Thoracic aorta (tissue), 2 donors: ENCODE results near the gene GCK. TPM values are rescaled to one million over a fixed set of nuclear protein-coding genes. Genes with fewer than 3 reads are reported as not detected.

Source experiments
- ATAC-seq: fragments of 150-250 bp; one replicate; pipeline ENCODE4 v1.8.0; 2017; ENCODE audit warnings: low read depth; ENCODE audit not compliant: insufficient number of reproducible peaks, low FRiP score
- DNase-seq: peaks from one replicate; pipeline ENCODE4 v3.0.0-alpha.2; 2020; ENCODE audit warnings: low spot score
- H3K27ac ChIP-seq, 2 donors: fragments of 200-600 bp; sonication (generic); 1 replicate in 1 of 2; 2 replicates in 1 of 2; pipeline ENCODE4 v1.5.1; 2016; ENCODE audit warnings: mild to moderate bottlenecking in 2 of 2, moderate library complexity in 2 of 2
- H3K27me3 ChIP-seq: fragments of 200-600 bp; sonication (generic); replicated peaks from 2 replicates; pipeline ENCODE4 v1.6.0; 2016; ENCODE audit warnings: mild to moderate bottlenecking; ENCODE audit not compliant: insufficient read depth
- H3K36me3 ChIP-seq: fragments of 200-600 bp; sonication (generic); one replicate; pipeline ENCODE4 v1.5.1; 2016
- H3K4me1 ChIP-seq, 2 donors: fragments of 200-600 bp; sonication (generic); 1 replicate in 1 of 2; 2 replicates in 1 of 2; pipeline versions ENCODE4 v1.5.1 to v1.6.0; 2016; ENCODE audit warnings: low read depth in 2 of 2, mild to moderate bottlenecking in 1 of 2; ENCODE audit not compliant: control insufficient read depth in 1 of 2
- H3K4me3 ChIP-seq: fragments of 200-600 bp; sonication (generic); 2 replicates; pipeline ENCODE4 v1.5.1; 2016; ENCODE audit warnings: mild to moderate bottlenecking
- H3K9me3 ChIP-seq: fragments of 200-600 bp; sonication (generic); 2 replicates; pipeline ENCODE4 v1.5.1; 2016
- total RNA-seq, 2 donors: library from RNA; depleted of rRNA; stranded (reverse); fragments of >200 nt; gene quantifications; one replicate each; pipeline versions ENCODE4 v1.1.0 to v1.2.3, GENCODE V29; 2016
- TF ChIP-seq, protein P1 (sequence below): fragments of 200-600 bp; sonication (generic); IDR thresholded peaks from one replicate; pipeline ENCODE4 v1.5.1; 2019; ENCODE audit warnings: antibody characterized with exemption

GCK gene
- total RNA-seq, 2 donors from 2014 or later = 1.6 to 2.3 TPM

DNA sequence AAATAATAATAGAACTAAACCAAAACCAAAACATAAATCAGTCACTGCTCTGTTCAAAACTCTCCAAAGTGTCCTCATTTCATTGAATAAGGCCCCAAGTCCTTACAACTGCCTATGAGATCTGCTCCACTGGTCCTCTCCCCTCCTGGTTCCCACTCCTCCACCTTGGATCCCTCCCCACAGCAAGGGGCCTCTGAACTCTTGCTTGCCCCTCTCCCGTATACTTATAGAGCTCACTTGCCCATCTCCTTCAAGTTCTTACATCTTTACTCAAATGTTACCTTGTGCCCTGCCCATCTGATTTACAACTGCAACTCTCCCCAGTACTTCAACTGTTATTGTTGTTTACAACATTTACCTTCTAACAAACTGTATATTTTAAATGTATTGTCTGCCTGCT is 66.7 kb downstream of the GCK start:
- H3K27me3 ChIP-seq = no peaks in the 10 kb centered on the region
- H3K4me1 ChIP-seq = peaks cover 8 to 20% of the 10 kb centered on the region in 2 donors
- TF ChIP-seq, protein P1, sequence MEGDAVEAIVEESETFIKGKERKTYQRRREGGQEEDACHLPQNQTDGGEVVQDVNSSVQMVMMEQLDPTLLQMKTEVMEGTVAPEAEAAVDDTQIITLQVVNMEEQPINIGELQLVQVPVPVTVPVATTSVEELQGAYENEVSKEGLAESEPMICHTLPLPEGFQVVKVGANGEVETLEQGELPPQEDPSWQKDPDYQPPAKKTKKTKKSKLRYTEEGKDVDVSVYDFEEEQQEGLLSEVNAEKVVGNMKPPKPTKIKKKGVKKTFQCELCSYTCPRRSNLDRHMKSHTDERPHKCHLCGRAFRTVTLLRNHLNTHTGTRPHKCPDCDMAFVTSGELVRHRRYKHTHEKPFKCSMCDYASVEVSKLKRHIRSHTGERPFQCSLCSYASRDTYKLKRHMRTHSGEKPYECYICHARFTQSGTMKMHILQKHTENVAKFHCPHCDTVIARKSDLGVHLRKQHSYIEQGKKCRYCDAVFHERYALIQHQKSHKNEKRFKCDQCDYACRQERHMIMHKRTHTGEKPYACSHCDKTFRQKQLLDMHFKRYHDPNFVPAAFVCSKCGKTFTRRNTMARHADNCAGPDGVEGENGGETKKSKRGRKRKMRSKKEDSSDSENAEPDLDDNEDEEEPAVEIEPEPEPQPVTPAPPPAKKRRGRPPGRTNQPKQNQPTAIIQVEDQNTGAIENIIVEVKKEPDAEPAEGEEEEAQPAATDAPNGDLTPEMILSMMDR = no peak
- no peak for ATAC-seq
- no peaks in the 10 kb centered on the region for H3K36me3 ChIP-seq
- no peaks in the 10 kb centered on the region for H3K9me3 ChIP-seq
- no peak for DNase-seq
- peak overlapping the region; percentile 80 for H3K4me3 ChIP-seq
- H3K27ac ChIP-seq = peak overlapping the region; percentile 63 to 68

DNA sequence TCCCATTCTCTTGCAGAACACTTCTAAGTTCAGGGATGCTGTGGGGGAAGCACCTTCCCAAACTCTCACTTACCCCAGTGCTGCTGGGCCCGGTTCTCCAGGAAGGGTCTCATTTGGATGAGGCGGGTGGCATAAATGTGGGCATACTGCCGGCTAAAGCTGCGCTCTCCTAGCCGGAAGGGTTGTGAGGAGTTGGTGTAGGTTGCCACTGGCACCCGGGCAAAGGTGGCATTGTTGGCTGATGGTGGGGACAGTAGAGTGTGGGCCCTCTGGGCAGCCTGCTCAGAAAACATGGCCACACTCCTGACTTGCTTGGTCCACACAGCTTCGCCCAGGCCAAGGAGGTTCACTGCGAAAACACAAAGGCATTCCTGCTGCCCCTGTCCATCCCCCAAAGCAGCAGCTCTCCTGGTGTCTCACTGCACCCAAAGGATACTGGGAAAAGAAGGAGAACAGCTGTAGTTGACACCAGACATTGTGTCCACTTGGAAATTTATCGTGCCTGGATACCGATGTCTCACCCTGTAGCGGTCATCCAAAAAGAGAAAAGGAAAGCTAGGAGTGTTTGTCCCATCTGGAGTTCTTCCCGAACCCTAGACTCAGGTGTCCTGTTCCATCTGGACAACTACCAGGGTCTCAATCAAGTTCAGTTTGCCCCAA is 67.3 kb downstream of the GCK start:
- DNase-seq = no peak
- H3K27ac ChIP-seq = peak overlapping the region; percentile 63 to 68

DNA sequence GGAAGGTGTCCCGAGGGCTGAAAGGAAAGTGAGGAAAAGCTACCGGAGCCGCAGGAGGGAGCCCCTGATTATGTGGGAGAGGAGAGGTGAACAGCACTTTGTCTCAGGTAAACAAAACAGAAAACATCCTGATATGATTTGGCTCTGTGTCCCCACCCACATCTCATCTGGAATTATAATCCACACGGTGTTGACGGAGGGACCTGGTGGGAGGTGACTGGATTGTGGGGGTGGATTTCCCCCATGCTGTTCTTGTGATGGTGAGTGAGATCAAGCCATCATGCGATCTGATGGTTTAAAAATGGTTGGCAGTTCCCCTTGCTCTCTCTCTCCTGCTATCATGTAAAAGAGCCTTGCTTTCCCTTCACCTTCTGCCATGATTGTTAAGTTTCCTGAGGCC is 68.8 kb downstream of the GCK start:
- TF ChIP-seq, protein P1 = no peak
- Histone ChIP-seq H3K36me3 (no peaks in the 10 kb centered on the region), H3K4me1 (peaks cover 8 to 20% of the 10 kb centered on the region in 2 donors), H3K27ac (no peak overlapping the region), H3K9me3 (no peaks in the 10 kb centered on the region), H3K27me3 (no peaks in the 10 kb centered on the region), H3K4me3 (no peak overlapping the region)
- ATAC-seq (no peak), DNase-seq (no peak)

More for the DNA sequence above, 67.3 kb downstream of the GCK start:
- H3K4me1 ChIP-seq = peaks cover 8 to 20% of the 10 kb centered on the region in 2 donors
- TF ChIP-seq, protein P1 = no peak
- no peak for ATAC-seq
- H3K36me3 ChIP-seq = no peaks in the 10 kb centered on the region
- no peaks in the 10 kb centered on the region for H3K9me3 ChIP-seq
- H3K4me3 ChIP-seq = no peak overlapping the region
- no peaks in the 10 kb centered on the region for H3K27me3 ChIP-seq

DNA sequence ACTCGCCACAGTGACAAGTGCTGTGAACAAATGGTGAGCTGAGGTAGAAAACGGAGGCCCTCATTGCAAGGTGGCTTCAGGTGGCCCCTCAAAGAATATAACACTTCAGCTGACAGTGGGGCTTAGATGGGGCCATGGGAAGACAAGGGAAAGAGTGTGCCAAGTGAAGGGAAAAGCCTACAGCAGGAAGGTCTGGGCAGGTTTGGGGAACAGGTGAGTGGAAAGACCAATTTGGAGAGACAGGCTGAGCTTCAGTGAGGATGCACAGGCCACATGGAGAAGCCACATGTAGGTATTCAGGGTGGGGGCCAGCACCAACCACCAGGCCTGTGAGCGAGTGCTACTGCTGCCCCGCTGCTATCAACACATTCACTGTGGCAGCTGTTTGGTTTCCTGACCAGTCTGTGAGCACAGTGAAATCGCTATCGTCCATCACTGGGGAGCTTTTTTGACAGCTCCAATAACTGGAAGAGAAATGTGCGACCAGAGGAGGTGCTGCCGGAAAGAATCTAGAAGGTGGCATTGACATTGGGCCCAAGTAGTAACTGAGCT is 69.3 kb downstream of the GCK start:
- no peak overlapping the region for H3K4me3 ChIP-seq
- ATAC-seq (no peak), DNase-seq (no peak)
- no peaks in the 10 kb centered on the region for H3K9me3 ChIP-seq
- H3K36me3 ChIP-seq = no peaks in the 10 kb centered on the region
- no peak overlapping the region for H3K27ac ChIP-seq
- peaks cover 8 to 22% of the 10 kb centered on the region in 2 donors for H3K4me1 ChIP-seq
- no peaks in the 10 kb centered on the region for H3K27me3 ChIP-seq
- TF ChIP-seq, protein P1 = no peak

DNA sequence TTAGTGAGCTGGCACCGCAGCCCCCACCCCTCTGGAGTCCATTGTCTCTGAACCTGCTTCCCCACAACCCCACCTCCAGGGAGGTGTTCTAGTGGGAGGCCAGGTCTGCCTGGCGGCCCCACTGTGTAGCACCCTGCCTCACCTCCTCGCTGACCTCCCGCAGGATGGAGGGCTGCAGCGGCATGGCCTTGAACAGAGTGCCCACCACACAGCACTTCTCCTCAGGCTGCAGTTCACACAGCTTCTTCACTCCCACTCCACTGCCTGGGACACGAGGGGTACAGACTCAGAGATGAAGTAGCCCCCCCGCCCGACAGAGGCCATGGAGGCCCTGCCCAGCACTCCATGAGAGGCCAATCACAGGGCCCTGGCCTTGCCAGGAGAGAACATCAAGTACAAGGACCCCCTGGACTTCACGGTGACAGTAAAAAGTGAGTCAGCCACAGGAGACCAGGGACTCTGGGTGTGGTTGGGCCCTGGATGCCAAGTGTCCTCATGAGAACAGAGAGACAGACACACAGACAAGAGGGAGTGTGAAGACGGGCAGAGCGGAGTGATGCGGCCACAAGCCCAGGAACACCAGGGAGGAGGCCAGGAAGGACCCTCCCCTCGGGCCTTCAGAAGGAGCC is 71.3 kb downstream of the GCK start:
- H3K27ac ChIP-seq = no peak overlapping the region
- DNase-seq (no peak), ATAC-seq (no peak)
- no peaks in the 10 kb centered on the region for H3K9me3 ChIP-seq
- TF ChIP-seq, protein P1 = no peak
- H3K4me3 ChIP-seq = no peak overlapping the region
- H3K27me3 ChIP-seq = no peaks in the 10 kb centered on the region
- peaks cover 8 to 32% of the 10 kb centered on the region in 2 donors for H3K4me1 ChIP-seq
- peaks cover 12% of the 10 kb centered on the region for H3K36me3 ChIP-seq
